Epithelial cell of esophagus (primary cell): ENCODE results near the gene OSBPL9.

Experiments used
- DNase-seq: peaks from one replicate; pipeline ENCODE4 v3.0.0; 2010; ENCODE audit warnings: low read depth
- H3K4me3 ChIP-seq: 2 replicates; pipeline ENCODE4 v1.5.1; 2011; ENCODE audit warnings: mild to moderate bottlenecking, low read length, control low read depth
- CTCF ChIP-seq: IDR thresholded peaks from 2 replicates; pipeline ENCODE4 v1.5.1; 2011; ENCODE audit warnings: low read depth, mild to moderate bottlenecking, low read length, control low read depth, inconsistent platforms; ENCODE audit not compliant: insufficient read depth; ENCODE audit errors: missing control alignments

Gene OSBPL9

GRCh38 chr1:51652599-51652998 lies 35.7 kb downstream of the OSBPL9 start:
- DNase-seq, result no peak
- no peak for TF ChIP-seq CTCF
- H3K4me3 ChIP-seq, result no peak overlapping the region

DNA sequence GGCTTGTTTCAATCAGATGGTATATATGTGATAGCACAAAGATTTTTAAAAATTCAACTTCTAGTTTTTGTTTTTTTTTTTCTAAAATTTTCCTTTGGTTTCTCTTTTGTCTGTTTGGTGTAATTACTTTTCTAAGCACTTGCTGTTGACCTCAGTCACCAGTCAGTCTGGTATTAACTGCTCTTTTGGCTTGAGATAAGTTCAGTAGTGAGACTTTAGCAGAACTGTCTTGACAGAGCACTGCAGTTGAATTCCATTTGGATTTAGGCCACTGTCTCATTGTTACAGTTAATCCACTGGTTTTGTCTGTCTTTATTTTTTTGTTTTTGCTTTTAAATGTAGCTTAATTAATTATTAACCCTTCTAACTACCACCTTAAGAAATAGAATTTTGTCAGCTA lies 36.2 kb downstream of the OSBPL9 start:
- no peak overlapping the region for H3K4me3 ChIP-seq
- TF ChIP-seq CTCF, result no peak
- no peak for DNase-seq

- TF ChIP-seq CTCF, result no peak
- no peak for DNase-seq
- no peak overlapping the region for H3K4me3 ChIP-seq
Measured at GRCh38 chr1:51654000-51654399, 37.1 kb downstream of the OSBPL9 start.

GRCh38 chr1:51656374-51656773 lies 39.5 kb downstream of the OSBPL9 start:
- DNase-seq, result no peak
- no peak for TF ChIP-seq CTCF
- no peak overlapping the region for H3K4me3 ChIP-seq

DNA sequence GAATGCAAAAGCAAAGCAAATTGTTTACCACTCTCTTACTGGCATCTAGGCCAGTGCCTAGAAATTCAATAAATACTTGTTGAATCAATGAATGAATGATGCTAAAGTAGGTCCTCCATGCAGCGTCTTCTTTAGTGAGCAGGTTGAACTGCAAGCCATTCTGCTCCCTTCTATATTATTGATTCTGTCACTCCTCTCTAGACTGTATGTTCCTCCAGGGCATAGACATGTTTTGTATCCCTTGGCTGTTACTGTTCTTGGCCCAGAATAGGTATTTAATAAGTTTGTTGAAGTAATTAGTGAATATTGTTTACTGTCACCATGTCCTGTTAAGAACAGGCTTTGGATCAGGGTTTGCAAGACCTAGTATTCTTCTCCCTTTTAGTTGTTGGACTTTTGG lies 43.7 kb downstream of the OSBPL9 start:
- no peak for TF ChIP-seq CTCF
- H3K4me3 ChIP-seq, result no peak overlapping the region
- DNase-seq, result no peak

DNA sequence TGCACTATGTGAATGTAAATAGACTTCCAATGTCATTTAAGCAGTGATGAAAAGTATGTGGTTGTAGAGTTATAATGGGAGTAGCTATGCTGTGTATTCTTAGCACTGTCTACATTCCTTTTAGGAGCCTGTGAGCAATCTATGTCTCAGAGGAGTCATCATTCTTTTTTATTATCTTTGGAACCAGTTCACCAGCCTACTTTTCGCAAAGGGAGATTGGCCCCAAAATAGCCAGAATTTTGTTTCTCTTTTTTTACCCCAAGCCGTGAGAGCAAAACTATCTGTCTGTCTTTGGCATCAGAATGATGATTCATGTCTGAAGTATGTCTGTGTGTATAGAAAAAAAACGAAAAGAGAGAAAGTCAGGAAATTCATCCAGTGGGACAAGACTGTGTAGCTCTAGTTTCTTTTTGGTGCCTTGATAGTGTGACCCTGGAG lies 44.2 kb downstream of the OSBPL9 start:
- peak; percentile 64 for DNase-seq
- TF ChIP-seq CTCF, result no peak
- H3K4me3 ChIP-seq, result no peak overlapping the region

GRCh38 chr1:51663105-51663504 lies 46.2 kb downstream of the OSBPL9 start:
- no peak overlapping the region for H3K4me3 ChIP-seq
- no peak for DNase-seq
- TF ChIP-seq CTCF, result no peak
